Muscle layer of colon (tissue), 2 donors: ENCODE results near the gene FRMD8.
"Not testable (repeated sequence)": the region's sequence is repeated elsewhere in the genome, so short reads cannot be mapped to it uniquely, and the experiment has no call there.

ENCODE experiments used
- H3K27ac ChIP-seq: one replicate; pipeline ENCODE4 v1.7.0; 2013; ENCODE audit warnings: low read depth, mild to moderate bottlenecking, low read length, moderate library complexity
- H3K27me3 ChIP-seq, 2 donors: one replicate each; pipeline ENCODE4 v1.7.0; 2013; ENCODE audit warnings: low read length in 2 of 2, mild to moderate bottlenecking in 2 of 2; ENCODE audit not compliant: insufficient read depth in 2 of 2, control insufficient read depth in 1 of 2
- H3K36me3 ChIP-seq: one replicate; pipeline ENCODE4 v1.7.0; 2013; ENCODE audit warnings: mild to moderate bottlenecking, low read length; ENCODE audit not compliant: insufficient read depth
- H3K4me1 ChIP-seq: one replicate; pipeline ENCODE4 v1.7.0; 2013; ENCODE audit warnings: mild to moderate bottlenecking, low read length; ENCODE audit not compliant: insufficient read depth
- H3K4me3 ChIP-seq, 2 donors: one replicate each; pipeline ENCODE4 v1.7.0; 2013; ENCODE audit warnings: low read length in 2 of 2, low read depth in 1 of 2, mild to moderate bottlenecking in 1 of 2, moderate library complexity in 1 of 2
- H3K9ac ChIP-seq: one replicate; pipeline ENCODE4 v1.7.0; 2013; ENCODE audit warnings: low read length
- H3K9me3 ChIP-seq: one replicate; pipeline ENCODE4 v1.7.0; 2013; ENCODE audit warnings: mild to moderate bottlenecking, low read length
- donor health status: abdominal sarcoma.
- donor health status: Adenocarcinoma of cecum.

The FRMD8 gene

GRCh38 chr11:65404638-65405339, 18.4 kb downstream of the FRMD8 start:
- Histone ChIP-seq H3K9me3 (no peaks in the 10 kb centered on the region), H3K27me3 (no peaks in the 10 kb centered on the region), H3K9ac (no peak overlapping the region), H3K27ac (no peak overlapping the region), H3K4me3 (no peak overlapping the region), H3K4me1 (no peaks in the 10 kb centered on the region), H3K36me3 (peaks cover 26% of the 10 kb centered on the region)

GRCh38 chr11:65410936-65411680, 24.7 kb downstream of the FRMD8 start:
- H3K36me3 ChIP-seq: peaks cover 10% of the 10 kb centered on the region
- no peaks in the 10 kb centered on the region for H3K9me3 ChIP-seq
- no peak overlapping the region for H3K4me3 ChIP-seq
- no peak overlapping the region for H3K27ac ChIP-seq
- no peak overlapping the region for H3K9ac ChIP-seq
- peaks cover 4% of the 10 kb centered on the region for H3K4me1 ChIP-seq
- no peaks in the 10 kb centered on the region for H3K27me3 ChIP-seq

- Histone ChIP-seq H3K27me3 (no peaks in the 10 kb centered on the region), H3K9ac (no peak overlapping the region), H3K4me3 (no peak overlapping the region), H3K27ac (no peak overlapping the region), H3K9me3 (no peaks in the 10 kb centered on the region), H3K36me3 (peaks cover 10% of the 10 kb centered on the region), H3K4me1 (peaks cover 10% of the 10 kb centered on the region)
Observed at GRCh38 chr11:65411681-65412070, 25.2 kb downstream of the FRMD8 start.

GRCh38 chr11:65412271-65413076, 26.0 kb downstream of the FRMD8 start:
- H3K36me3 ChIP-seq: peaks cover 10% of the 10 kb centered on the region
- H3K27me3 ChIP-seq: no peaks in the 10 kb centered on the region
- no peak overlapping the region for H3K9ac ChIP-seq
- no peak overlapping the region for H3K27ac ChIP-seq
- H3K4me1 ChIP-seq: peaks cover 18% of the 10 kb centered on the region
- H3K4me3 ChIP-seq: no peak overlapping the region
- H3K9me3 ChIP-seq: no peaks in the 10 kb centered on the region

- peaks cover 25% of the 10 kb centered on the region for H3K4me1 ChIP-seq
- not testable (repeated sequence) for H3K9ac ChIP-seq, H3K4me3 ChIP-seq, H3K27me3 ChIP-seq, H3K9me3 ChIP-seq, H3K27ac ChIP-seq
- H3K36me3 ChIP-seq: peaks cover 10% of the 10 kb centered on the region
Observed at GRCh38 chr11:65413077-65413664, 26.7 kb downstream of the FRMD8 start.

- Histone ChIP-seq H3K9ac (no peak overlapping the region), H3K9me3 (no peaks in the 10 kb centered on the region), H3K4me3 (no peak overlapping the region), H3K27ac (no peak overlapping the region), H3K4me1 (peaks cover 42% of the 10 kb centered on the region), H3K36me3 (peaks cover 3% of the 10 kb centered on the region), H3K27me3 (no peaks in the 10 kb centered on the region)
Observed at GRCh38 chr11:65414776-65415498, 28.5 kb downstream of the FRMD8 start.

GRCh38 chr11:65415499-65416340, 29.3 kb downstream of the FRMD8 start:
- Histone ChIP-seq H3K9me3 (no peaks in the 10 kb centered on the region), H3K36me3 (peaks cover 3% of the 10 kb centered on the region), H3K27me3 (no peaks in the 10 kb centered on the region), H3K4me1 (peaks cover 49% of the 10 kb centered on the region), H3K27ac (peak overlapping the region; percentile 100), H3K4me3 (peak overlapping the region; percentile 11 to 53), H3K9ac (no peak overlapping the region)

GRCh38 chr11:65416341-65416824, 29.9 kb downstream of the FRMD8 start:
- H3K4me1 ChIP-seq: peaks cover 52% of the 10 kb centered on the region
- peak overlapping the region; percentile 11 to 53 for H3K4me3 ChIP-seq
- peaks cover 3% of the 10 kb centered on the region for H3K36me3 ChIP-seq

GRCh38 chr11:65416841-65417701, 30.6 kb downstream of the FRMD8 start:
- peaks cover 2% of the 10 kb centered on the region for H3K36me3 ChIP-seq
- peak overlapping the region; percentile 100 for H3K27ac ChIP-seq
- H3K9me3 ChIP-seq: no peaks in the 10 kb centered on the region
- no peaks in the 10 kb centered on the region for H3K27me3 ChIP-seq
- peak overlapping the region; percentile 89 for H3K9ac ChIP-seq
- H3K4me3 ChIP-seq: peak overlapping the region; percentile 11 to 53
- H3K4me1 ChIP-seq: peaks cover 52% of the 10 kb centered on the region

More at GRCh38 chr11:65416341-65416824, 29.9 kb downstream of the FRMD8 start:
- Histone ChIP-seq H3K9ac (peak overlapping the region; percentile 89), H3K27me3 (no peaks in the 10 kb centered on the region), H3K9me3 (no peaks in the 10 kb centered on the region), H3K27ac (peak overlapping the region; percentile 100)
